Neuron (in vitro differentiated cells): ENCODE results near the gene KCNK5.

Experiments used
- H2AFZ ChIP-seq: one replicate; pipeline ENCODE4 v1.6.1; 2013; ENCODE audit warnings: low read depth, mild to moderate bottlenecking, inconsistent platforms, low read length, moderate library complexity
- H3K27me3 ChIP-seq: one replicate; pipeline ENCODE4 v1.6.1; 2013; ENCODE audit warnings: low read length; ENCODE audit not compliant: insufficient read depth
- H3K36me3 ChIP-seq: one replicate; pipeline ENCODE4 v1.6.1; 2013; ENCODE audit warnings: low read length; ENCODE audit not compliant: insufficient read depth
- H3K4me1 ChIP-seq: one replicate; pipeline ENCODE4 v1.6.1; 2013; ENCODE audit warnings: low read length; ENCODE audit not compliant: insufficient read depth
- H3K4me3 ChIP-seq: 2 replicates; pipeline ENCODE4 v1.5.1; 2013; ENCODE audit warnings: mild to moderate bottlenecking, low read length, moderate library complexity
- H3K9me3 ChIP-seq: one replicate; pipeline ENCODE4 v1.6.1; 2013; ENCODE audit warnings: low read length

KCNK5 gene

GRCh38 chr6:39218868-39219567 lies 10.3 kb downstream of the KCNK5 start:
- Histone ChIP-seq H3K4me3 (no peak overlapping the region), H3K9me3 (no peaks in the 10 kb centered on the region), H2AFZ (no peak overlapping the region), H3K4me1 (no peaks in the 10 kb centered on the region), H3K36me3 (no peaks in the 10 kb centered on the region), H3K27me3 (no peaks in the 10 kb centered on the region)

GRCh38 chr6:39217177-39217864 lies 12.0 kb downstream of the KCNK5 start:
- Histone ChIP-seq H3K4me1 (no peaks in the 10 kb centered on the region), H3K27me3 (no peaks in the 10 kb centered on the region), H3K4me3 (no peak overlapping the region), H3K36me3 (no peaks in the 10 kb centered on the region), H3K9me3 (no peaks in the 10 kb centered on the region), H2AFZ (no peak overlapping the region)

- no peaks in the 10 kb centered on the region for H3K4me1 ChIP-seq
- H3K36me3 ChIP-seq, result no peaks in the 10 kb centered on the region
- H3K9me3 ChIP-seq, result no peaks in the 10 kb centered on the region
- no peak overlapping the region for H3K4me3 ChIP-seq
- no peak overlapping the region for H2AFZ ChIP-seq
- H3K27me3 ChIP-seq, result no peaks in the 10 kb centered on the region
Observed at GRCh38 chr6:39215640-39216158, 13.6 kb downstream of the KCNK5 start.

GRCh38 chr6:39214846-39215639 lies 14.2 kb downstream of the KCNK5 start:
- no peaks in the 10 kb centered on the region for H3K4me1 ChIP-seq
- no peak overlapping the region for H2AFZ ChIP-seq
- H3K27me3 ChIP-seq, result no peaks in the 10 kb centered on the region
- H3K9me3 ChIP-seq, result no peaks in the 10 kb centered on the region
- no peak overlapping the region for H3K4me3 ChIP-seq
- no peaks in the 10 kb centered on the region for H3K36me3 ChIP-seq

- H3K27me3 ChIP-seq, result no peaks in the 10 kb centered on the region
- H3K4me3 ChIP-seq, result no peak overlapping the region
- no peaks in the 10 kb centered on the region for H3K9me3 ChIP-seq
- no peaks in the 10 kb centered on the region for H3K36me3 ChIP-seq
- no peak overlapping the region for H2AFZ ChIP-seq
- H3K4me1 ChIP-seq, result no peaks in the 10 kb centered on the region
Observed at GRCh38 chr6:39214120-39214813, 15.0 kb downstream of the KCNK5 start.

GRCh38 chr6:39213195-39213920 lies 15.9 kb downstream of the KCNK5 start:
- H2AFZ ChIP-seq, result no peak overlapping the region
- no peak overlapping the region for H3K4me3 ChIP-seq
- no peaks in the 10 kb centered on the region for H3K4me1 ChIP-seq
- H3K36me3 ChIP-seq, result no peaks in the 10 kb centered on the region
- H3K27me3 ChIP-seq, result no peaks in the 10 kb centered on the region
- H3K9me3 ChIP-seq, result no peaks in the 10 kb centered on the region

GRCh38 chr6:39211183-39211582 lies 18.1 kb downstream of the KCNK5 start:
- Histone ChIP-seq H2AFZ (no peak overlapping the region), H3K4me1 (no peaks in the 10 kb centered on the region), H3K27me3 (no peaks in the 10 kb centered on the region), H3K9me3 (no peaks in the 10 kb centered on the region), H3K36me3 (no peaks in the 10 kb centered on the region), H3K4me3 (no peak overlapping the region)

- H3K36me3 ChIP-seq, result no peaks in the 10 kb centered on the region
- no peaks in the 10 kb centered on the region for H3K4me1 ChIP-seq
Observed at GRCh38 chr6:39210450-39210849, 18.8 kb downstream of the KCNK5 start.

GRCh38 chr6:39209911-39210310 lies 19.4 kb downstream of the KCNK5 start:
- no peaks in the 10 kb centered on the region for H3K27me3 ChIP-seq
- H3K36me3 ChIP-seq, result no peaks in the 10 kb centered on the region
- no peaks in the 10 kb centered on the region for H3K4me1 ChIP-seq
- no peak overlapping the region for H3K4me3 ChIP-seq
- H3K9me3 ChIP-seq, result no peaks in the 10 kb centered on the region
- no peak overlapping the region for H2AFZ ChIP-seq

More at GRCh38 chr6:39210450-39210849, 18.8 kb downstream of the KCNK5 start:
- no peaks in the 10 kb centered on the region for H3K9me3 ChIP-seq
- no peaks in the 10 kb centered on the region for H3K27me3 ChIP-seq
- H2AFZ ChIP-seq, result no peak overlapping the region
- no peak overlapping the region for H3K4me3 ChIP-seq

GRCh38 chr6:39209360-39209811 lies 19.9 kb downstream of the KCNK5 start:
- no peaks in the 10 kb centered on the region for H3K27me3 ChIP-seq

GRCh38 chr6:39208223-39208739 lies 21.0 kb downstream of the KCNK5 start:
- Histone ChIP-seq H2AFZ (no peak overlapping the region), H3K36me3 (no peaks in the 10 kb centered on the region), H3K4me1 (no peaks in the 10 kb centered on the region), H3K9me3 (no peaks in the 10 kb centered on the region), H3K27me3 (no peaks in the 10 kb centered on the region), H3K4me3 (no peak overlapping the region)

More at GRCh38 chr6:39209360-39209811, 19.9 kb downstream of the KCNK5 start:
- H3K4me3 ChIP-seq, result no peak overlapping the region
- H3K4me1 ChIP-seq, result no peaks in the 10 kb centered on the region
- H3K9me3 ChIP-seq, result no peaks in the 10 kb centered on the region
- no peak overlapping the region for H2AFZ ChIP-seq
- H3K36me3 ChIP-seq, result no peaks in the 10 kb centered on the region
